Measurements from ENCODE around the gene SCYGR6. TPM values are rescaled to one million over a fixed set of nuclear protein-coding genes. Genes with fewer than 3 reads are reported as not detected.
"Not testable (repeated sequence)": the region's sequence is repeated elsewhere in the genome, so short reads cannot be mapped to it uniquely, and the experiment has no call there.

SCYGR6 gene
- total and polyA plus RNA-seq, 7 donors = not detected

GRCh38 chr2:227759411-227760118 is 35.0 kb upstream of the SCYGR6 start:
- intact Hi-C loops (cut with DNase I) = loop anchor here in 1 of 2 donors (10.0 kb wide), 1 partner anchor 355 kb away; no protein-coding TSS in a partner anchor
- H3K4me1 ChIP-seq = no peaks in the 10 kb centered on the region
- ATAC-seq = no peak
- 68 to 69% (median 68%) methylated on average over 13 of the region's 13 CpGs for WGBS, 3 donors
- no peak for DNase-seq
- H3K4me3 ChIP-seq = no peak overlapping the region
- H3K27ac ChIP-seq = no peak overlapping the region
- H3K36me3 ChIP-seq (ENCODE audit: insufficient read depth in 1 of 2, low read depth in 1 of 2) = no peaks in the 10 kb centered on the region
- TF ChIP-seq CTCF (IDR thresholded peaks at IDR 0.05) = no peak
- H3K9me3 ChIP-seq = no peaks in the 10 kb centered on the region
- H3K27me3 ChIP-seq (ENCODE audit: insufficient read depth in 3 of 3, low read length in 2 of 3) = no peaks in the 10 kb centered on the region

- WGBS, 3 donors = 65 to 79% (median 68%) methylated on average over 4 of the region's 4 CpGs
- H3K27ac ChIP-seq; intact Hi-C loops (cut with DNase I); H3K36me3 ChIP-seq (ENCODE audit: insufficient read depth in 1 of 2, low read depth in 1 of 2); H3K9me3 ChIP-seq; H3K4me1 ChIP-seq; H3K4me3 ChIP-seq; DNase-seq; H3K27me3 ChIP-seq (ENCODE audit: insufficient read depth in 3 of 3, low read length in 2 of 3); ATAC-seq: not testable (repeated sequence)
Observed at GRCh38 chr2:227756261-227756660, 31.7 kb upstream of the SCYGR6 start.

- Histone ChIP-seq H3K4me1 (no peaks in the 10 kb centered on the region), H3K27ac (no peak overlapping the region), H3K36me3 (ENCODE audit: insufficient read depth in 1 of 2, low read depth in 1 of 2) (no peaks in the 10 kb centered on the region), H3K4me3 (no peak overlapping the region), H3K27me3 (ENCODE audit: insufficient read depth in 3 of 3, low read length in 2 of 3) (no peaks in the 10 kb centered on the region), H3K9me3 (no peaks in the 10 kb centered on the region)
- intact Hi-C loops (cut with DNase I) = no loop called here
- DNase-seq (no peak), ATAC-seq (no peak)
- WGBS, 3 donors = 52 to 61% (median 54%) methylated on average over 6 of the region's 6 CpGs
- TF ChIP-seq CTCF (IDR thresholded peaks at IDR 0.05) = no peak
Observed at GRCh38 chr2:227748079-227748478, 23.5 kb upstream of the SCYGR6 start.

- no peaks in the 10 kb centered on the region for H3K9me3 ChIP-seq
- intact Hi-C loops (cut with DNase I) = no loop called here
- no peaks in the 10 kb centered on the region for H3K4me1 ChIP-seq
- H3K27ac ChIP-seq = no peak within 1 kb of the TSS
- H3K27me3 ChIP-seq (ENCODE audit: insufficient read depth in 3 of 3, low read length in 2 of 3) = no peaks in the 10 kb centered on the region
- DNase-seq = no peak
- TF ChIP-seq CTCF (IDR thresholded peaks at IDR 0.05) = no peak
- no peak for ATAC-seq
- no peaks in the 10 kb centered on the region for H3K36me3 ChIP-seq (ENCODE audit: insufficient read depth in 1 of 2, low read depth in 1 of 2)
- no peak within 1 kb of the TSS for H3K4me3 ChIP-seq
- WGBS, 3 donors = 87 to 93% (median 90%) methylated on average over 5 to 6 of the region's 9 CpGs
Observed at GRCh38 chr2:227745594-227745993, 21.0 kb upstream of the SCYGR6 start, which contains the start of gene SCYGR8. SCYGR8 (plus strand) TSS chr2:227745894; CDS start chr2:227745894, 0 bp downstream.

GRCh38 chr2:227740705-227741104 is 16.1 kb upstream of the SCYGR6 start:
- 70 to 85% (median 71%) methylated on average over 7 of the region's 7 CpGs for whole genome bisulfite sequencing, 3 donors

More at GRCh38 chr2:227740705-227741104, 16.1 kb upstream of the SCYGR6 start:
- ATAC-seq; H3K4me3 ChIP-seq; H3K27ac ChIP-seq; H3K27me3 ChIP-seq (ENCODE audit: insufficient read depth in 3 of 3, low read length in 2 of 3); H3K36me3 ChIP-seq (ENCODE audit: insufficient read depth in 1 of 2, low read depth in 1 of 2); H3K9me3 ChIP-seq; H3K4me1 ChIP-seq; intact Hi-C loops (cut with DNase I); DNase-seq: not testable (repeated sequence)
